22Rv1 (cell line): ENCODE results near the gene WDR27.

Experiments used
- H3K27ac ChIP-seq: fragments of 450-650 bp; 2 replicates; pipeline ENCODE4 v1.5.1; 2017
- ZFX ChIP-seq: fragments of 450-650 bp; IDR thresholded peaks from 2 replicates; pipeline ENCODE4 v1.6.1; 2017; ENCODE audit warnings: antibody characterized with exemption, borderline replicate concordance
- TF ChIP-seq, protein P1 (sequence below): fragments of 450-650 bp; IDR thresholded peaks from 2 replicates; pipeline ENCODE4 v1.5.1; 2017; ENCODE audit warnings: mild to moderate bottlenecking

WDR27 gene

GRCh38 chr6:169623343-169623742, 78.5 kb downstream of the WDR27 start:
- no peak for TF ChIP-seq ZFX
- TF ChIP-seq, protein P1, sequence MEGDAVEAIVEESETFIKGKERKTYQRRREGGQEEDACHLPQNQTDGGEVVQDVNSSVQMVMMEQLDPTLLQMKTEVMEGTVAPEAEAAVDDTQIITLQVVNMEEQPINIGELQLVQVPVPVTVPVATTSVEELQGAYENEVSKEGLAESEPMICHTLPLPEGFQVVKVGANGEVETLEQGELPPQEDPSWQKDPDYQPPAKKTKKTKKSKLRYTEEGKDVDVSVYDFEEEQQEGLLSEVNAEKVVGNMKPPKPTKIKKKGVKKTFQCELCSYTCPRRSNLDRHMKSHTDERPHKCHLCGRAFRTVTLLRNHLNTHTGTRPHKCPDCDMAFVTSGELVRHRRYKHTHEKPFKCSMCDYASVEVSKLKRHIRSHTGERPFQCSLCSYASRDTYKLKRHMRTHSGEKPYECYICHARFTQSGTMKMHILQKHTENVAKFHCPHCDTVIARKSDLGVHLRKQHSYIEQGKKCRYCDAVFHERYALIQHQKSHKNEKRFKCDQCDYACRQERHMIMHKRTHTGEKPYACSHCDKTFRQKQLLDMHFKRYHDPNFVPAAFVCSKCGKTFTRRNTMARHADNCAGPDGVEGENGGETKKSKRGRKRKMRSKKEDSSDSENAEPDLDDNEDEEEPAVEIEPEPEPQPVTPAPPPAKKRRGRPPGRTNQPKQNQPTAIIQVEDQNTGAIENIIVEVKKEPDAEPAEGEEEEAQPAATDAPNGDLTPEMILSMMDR, result no peak
- no peak overlapping the region for H3K27ac ChIP-seq

GRCh38 chr6:169622618-169623017, 79.2 kb downstream of the WDR27 start:
- TF ChIP-seq, protein P1, result no peak
- no peak for TF ChIP-seq ZFX
- H3K27ac ChIP-seq, result no peak overlapping the region

- no peak overlapping the region for H3K27ac ChIP-seq
- TF ChIP-seq, protein P1, result no peak
- no peak for TF ChIP-seq ZFX
These were observed 80.5 kb downstream of the WDR27 start for GRCh38 chr6:169621311-169621710.

DNA sequence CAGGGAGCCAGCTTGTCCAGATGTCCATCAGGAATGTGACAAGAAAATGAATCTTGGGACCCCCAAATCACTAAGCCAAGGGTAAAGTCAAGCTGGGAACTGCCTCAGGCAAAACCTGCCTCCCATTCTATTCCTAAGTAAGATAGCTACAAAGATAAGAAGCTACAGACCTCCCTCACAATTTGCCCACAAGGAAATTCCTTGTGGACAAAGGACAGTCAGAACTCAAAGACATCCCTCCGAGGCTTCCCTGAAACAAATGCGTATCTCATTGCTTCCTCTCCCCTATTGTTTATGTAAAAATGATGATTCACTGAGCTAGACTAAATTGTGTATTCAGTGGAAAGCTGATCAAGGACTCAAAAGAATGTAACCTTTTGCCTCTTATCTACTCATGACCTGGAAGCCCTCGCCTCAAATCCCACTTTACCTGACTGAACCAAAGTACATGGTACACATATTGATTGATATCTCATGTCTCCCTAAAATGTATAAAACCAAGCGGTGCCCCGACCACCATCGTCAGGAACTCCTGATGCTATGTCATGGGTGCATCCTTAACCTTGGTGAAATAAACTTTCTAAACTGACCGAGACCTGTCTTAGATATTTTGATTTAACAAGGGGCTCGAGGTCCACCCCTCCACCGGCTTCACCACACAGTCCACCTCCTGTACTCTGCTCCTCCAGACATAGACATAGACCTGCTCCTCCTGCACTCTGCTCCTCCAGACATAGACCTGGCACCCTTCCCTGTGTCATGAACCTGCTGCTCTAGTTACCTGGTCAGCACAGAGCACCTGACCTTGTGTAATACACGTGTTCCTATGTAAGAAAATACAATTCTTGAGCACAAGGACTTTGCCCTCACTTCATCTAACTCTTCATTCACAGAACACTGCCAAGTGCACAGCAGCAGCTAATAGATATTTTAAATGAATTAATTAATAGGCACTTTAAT, 81.4 kb downstream of the WDR27 start:
- TF ChIP-seq, protein P1, result no peak
- no peak for TF ChIP-seq ZFX
- H3K27ac ChIP-seq, result no peak overlapping the region

GRCh38 chr6:169619650-169620049, 82.2 kb downstream of the WDR27 start:
- no peak for TF ChIP-seq ZFX
- TF ChIP-seq, protein P1, result no peak
- no peak overlapping the region for H3K27ac ChIP-seq

DNA sequence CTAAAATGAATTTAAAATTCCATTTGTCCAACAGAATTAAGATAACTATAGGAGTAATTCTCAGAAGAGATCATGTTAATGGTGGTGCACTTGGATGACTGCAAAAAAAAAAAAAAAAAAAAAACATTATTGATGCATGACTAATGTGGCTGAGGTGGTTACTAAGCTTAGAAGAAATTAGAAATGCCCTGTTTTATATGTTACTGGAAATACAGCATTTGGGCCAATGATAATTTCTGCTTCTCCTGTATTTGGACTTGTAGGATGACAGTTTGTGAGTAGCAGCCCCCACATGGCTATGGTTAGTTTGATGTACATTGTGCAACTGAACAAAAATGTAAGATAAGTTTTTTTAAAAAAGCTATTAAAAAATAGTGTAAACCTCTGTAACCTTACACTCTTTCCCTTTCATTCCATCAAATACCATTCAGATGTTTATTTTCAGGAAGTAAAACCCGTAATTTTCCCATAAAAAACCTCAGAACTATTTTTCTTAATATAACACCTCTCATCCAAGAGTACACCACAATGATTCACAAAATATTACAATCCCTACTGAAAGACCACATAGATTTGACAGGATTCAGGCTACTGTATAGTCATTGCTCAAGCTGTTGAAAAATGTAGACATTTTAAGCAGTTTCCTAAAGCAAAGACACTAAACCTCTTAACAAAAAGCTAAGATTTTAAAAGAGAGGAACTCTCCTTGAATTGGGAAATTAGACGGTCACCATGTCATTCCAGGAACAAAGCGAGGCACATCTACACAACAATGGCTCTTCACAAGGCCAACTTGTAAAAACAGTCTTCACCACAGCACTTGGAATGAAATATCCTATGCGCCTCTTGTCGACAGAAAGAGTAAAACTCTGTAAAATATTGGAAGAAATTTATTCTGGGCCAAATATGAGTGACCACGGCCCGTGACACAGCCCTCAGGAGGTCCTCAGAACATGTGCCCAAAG, 83.0 kb downstream of the WDR27 start:
- TF ChIP-seq, protein P1, result no peak
- no peak for TF ChIP-seq ZFX
- H3K27ac ChIP-seq, result no peak overlapping the region
